Measurements from ENCODE around the gene LORICRIN. TPM values are rescaled to one million over a fixed set of nuclear protein-coding genes. Genes with fewer than 3 reads are reported as not detected.

LORICRIN gene
- total RNA-seq, 2 experiments from 2014 or later: 0.19 TPM; not detected in 1

DNA sequence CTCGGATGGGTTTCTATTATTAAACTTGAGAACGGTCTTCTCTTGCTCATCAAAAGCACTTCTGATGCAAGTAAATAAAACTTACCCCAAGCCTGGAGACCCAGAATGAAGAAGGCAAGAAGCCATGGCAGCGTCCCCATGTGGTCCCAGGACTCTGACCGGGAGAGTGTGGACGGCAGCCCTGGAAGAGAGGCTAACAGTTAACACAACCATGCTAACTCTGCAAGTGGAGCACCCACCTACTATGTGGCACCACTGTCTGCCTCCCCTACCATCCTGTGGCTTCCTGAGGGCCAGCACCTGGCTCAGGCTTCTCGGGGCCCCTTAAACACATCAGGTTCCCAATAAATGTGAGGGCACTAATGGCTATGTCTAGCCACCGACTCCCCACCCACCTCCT lies 51.0 kb downstream of the LORICRIN start:
- no peak overlapping the region for H3K27ac Mint-ChIP-seq
- peaks cover 7% of the 10 kb centered on the region for H3K27me3 Mint-ChIP-seq
- intact Hi-C loops (cut with micrococcal nuclease): no loop called here
- DNase-seq: no peak
- H3K4me1 Mint-ChIP-seq (ENCODE audit: low read depth): no peaks in the 10 kb centered on the region
- H3K9me3 Mint-ChIP-seq: peaks cover under 1% of the 10 kb centered on the region
- no peaks in the 10 kb centered on the region for H3K36me3 Mint-ChIP-seq
- H3K4me3 Mint-ChIP-seq: no peak overlapping the region
- CTCF ChIA-PET: no interaction called here
- POLR2A ChIA-PET: no interaction called here

Other genes starting within 250 kb of the LORICRIN start
- gene SPRR1B, start 228.5 kb upstream of the LORICRIN start, total RNA-seq: not detected
- not detected for gene SPRR2D, start 218.6 kb upstream of the LORICRIN start, total RNA-seq
- gene SPRR2A, start 202.2 kb upstream of the LORICRIN start, total RNA-seq: not detected
- gene SPRR2B, start 188.1 kb upstream of the LORICRIN start, total RNA-seq: not detected
- not detected for gene SPRR2E, start 165.2 kb upstream of the LORICRIN start, total RNA-seq
- gene SPRR2F, start 146.2 kb upstream of the LORICRIN start, total RNA-seq: not detected
- gene SPRR2G, start 108.8 kb upstream of the LORICRIN start, total RNA-seq: not detected
- not detected for gene LELP1, start 56.3 kb upstream of the LORICRIN start, total RNA-seq
- not detected for gene PRR9, start 42.1 kb upstream of the LORICRIN start, total RNA-seq
- gene PGLYRP3, start 53.3 kb downstream of the LORICRIN start, total RNA-seq: not detected
- gene PGLYRP4, start 89.2 kb downstream of the LORICRIN start, total RNA-seq: not detected
- not detected for gene S100A9, start 98.2 kb downstream of the LORICRIN start, total RNA-seq
- not detected for gene S100A12, start 115.9 kb downstream of the LORICRIN start, total RNA-seq
- gene S100A8, start 131.4 kb downstream of the LORICRIN start, total RNA-seq: not detected
- gene S100A7A, start 156.8 kb downstream of the LORICRIN start, total RNA-seq: not detected
- not detected for gene S100A7, start 201.0 kb downstream of the LORICRIN start, total RNA-seq

Data from activated CD4-positive, alpha-beta memory T cell treated with anti-CD3 and anti-CD28 coated beads for 36 hours (primary cell).